ENCODE data around the gene DOCK10.

DNA sequence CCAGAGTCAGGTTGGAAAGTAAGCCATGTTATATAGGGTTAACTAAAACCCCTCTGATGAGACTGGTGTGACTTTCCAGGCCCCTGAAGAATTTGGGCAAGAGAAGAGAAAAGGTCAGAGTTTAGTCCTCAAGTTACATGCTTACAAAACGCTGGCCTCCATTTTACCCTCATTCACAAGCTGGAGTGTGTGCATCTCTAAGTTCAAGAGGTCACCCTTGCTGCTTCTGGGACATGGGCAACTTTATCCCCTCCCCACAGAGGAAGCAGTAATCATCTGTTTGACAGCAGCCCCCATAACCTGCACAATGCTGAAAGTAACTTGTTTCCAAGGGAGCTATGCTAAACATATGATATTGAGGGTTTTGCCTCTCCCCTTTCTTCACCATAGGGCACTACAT is 240.9 kb downstream of the DOCK10 start:
- TF ChIP-seq, protein P1, sequence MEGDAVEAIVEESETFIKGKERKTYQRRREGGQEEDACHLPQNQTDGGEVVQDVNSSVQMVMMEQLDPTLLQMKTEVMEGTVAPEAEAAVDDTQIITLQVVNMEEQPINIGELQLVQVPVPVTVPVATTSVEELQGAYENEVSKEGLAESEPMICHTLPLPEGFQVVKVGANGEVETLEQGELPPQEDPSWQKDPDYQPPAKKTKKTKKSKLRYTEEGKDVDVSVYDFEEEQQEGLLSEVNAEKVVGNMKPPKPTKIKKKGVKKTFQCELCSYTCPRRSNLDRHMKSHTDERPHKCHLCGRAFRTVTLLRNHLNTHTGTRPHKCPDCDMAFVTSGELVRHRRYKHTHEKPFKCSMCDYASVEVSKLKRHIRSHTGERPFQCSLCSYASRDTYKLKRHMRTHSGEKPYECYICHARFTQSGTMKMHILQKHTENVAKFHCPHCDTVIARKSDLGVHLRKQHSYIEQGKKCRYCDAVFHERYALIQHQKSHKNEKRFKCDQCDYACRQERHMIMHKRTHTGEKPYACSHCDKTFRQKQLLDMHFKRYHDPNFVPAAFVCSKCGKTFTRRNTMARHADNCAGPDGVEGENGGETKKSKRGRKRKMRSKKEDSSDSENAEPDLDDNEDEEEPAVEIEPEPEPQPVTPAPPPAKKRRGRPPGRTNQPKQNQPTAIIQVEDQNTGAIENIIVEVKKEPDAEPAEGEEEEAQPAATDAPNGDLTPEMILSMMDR (IDR thresholded peaks at IDR 0.05): no peak
- TF ChIP-seq POLR2A (IDR thresholded peaks at IDR 0.05): no peak

All from testis (tissue), 2 donors.